COLO668 (cell line): ENCODE data around the gene PRKAR1B.

ENCODE experiments used
- DNase-seq: peaks from one replicate; lab custom pipeline; 2025; ENCODE audit not compliant: unreplicated experiment; lab: John Stamatoyannopoulos, UW

Gene PRKAR1B

GRCh38 chr7:514651-515598, 212.2 kb downstream of the PRKAR1B start:
- DNase-seq, result peak; percentile 58

- DNase-seq, result no peak
Measured at GRCh38 chr7:514242-514641, 212.8 kb downstream of the PRKAR1B start.

DNA sequence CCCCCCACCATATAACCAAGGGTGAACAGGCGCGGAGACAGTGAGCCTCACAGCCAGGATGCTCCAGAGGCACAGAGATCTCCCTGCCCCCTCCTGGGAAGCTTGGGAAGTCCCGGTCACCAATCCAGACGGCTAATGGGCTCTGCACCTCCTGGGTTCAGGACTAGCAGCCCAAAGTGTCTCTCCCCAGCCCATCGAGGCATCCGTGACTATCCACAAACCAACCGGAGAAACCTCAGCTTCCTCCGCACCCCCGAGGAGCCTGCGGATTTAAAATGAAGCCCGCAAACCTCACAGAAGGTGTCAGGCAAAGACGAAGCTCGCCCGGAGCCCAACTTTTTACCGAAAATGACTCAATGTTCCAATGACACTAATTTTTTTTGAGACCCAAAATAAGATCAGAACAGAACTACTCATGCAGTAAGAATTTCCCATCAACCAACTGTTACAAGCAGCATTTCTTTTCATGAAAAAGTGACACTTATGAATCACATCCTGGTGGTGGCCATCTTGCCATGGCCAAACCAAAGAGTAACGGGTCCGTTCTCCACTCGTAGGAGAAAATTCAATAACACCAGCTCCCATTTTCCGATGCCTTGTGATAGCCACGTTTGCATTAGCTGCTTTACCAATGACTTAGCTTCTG, 213.4 kb downstream of the PRKAR1B start:
- peak; percentile 61 for DNase-seq

GRCh38 chr7:512541-513311, 214.4 kb downstream of the PRKAR1B start:
- peak; percentile 93 for DNase-seq

- DNase-seq, result no peak
Measured at GRCh38 chr7:512146-512510, 215.0 kb downstream of the PRKAR1B start.

DNA sequence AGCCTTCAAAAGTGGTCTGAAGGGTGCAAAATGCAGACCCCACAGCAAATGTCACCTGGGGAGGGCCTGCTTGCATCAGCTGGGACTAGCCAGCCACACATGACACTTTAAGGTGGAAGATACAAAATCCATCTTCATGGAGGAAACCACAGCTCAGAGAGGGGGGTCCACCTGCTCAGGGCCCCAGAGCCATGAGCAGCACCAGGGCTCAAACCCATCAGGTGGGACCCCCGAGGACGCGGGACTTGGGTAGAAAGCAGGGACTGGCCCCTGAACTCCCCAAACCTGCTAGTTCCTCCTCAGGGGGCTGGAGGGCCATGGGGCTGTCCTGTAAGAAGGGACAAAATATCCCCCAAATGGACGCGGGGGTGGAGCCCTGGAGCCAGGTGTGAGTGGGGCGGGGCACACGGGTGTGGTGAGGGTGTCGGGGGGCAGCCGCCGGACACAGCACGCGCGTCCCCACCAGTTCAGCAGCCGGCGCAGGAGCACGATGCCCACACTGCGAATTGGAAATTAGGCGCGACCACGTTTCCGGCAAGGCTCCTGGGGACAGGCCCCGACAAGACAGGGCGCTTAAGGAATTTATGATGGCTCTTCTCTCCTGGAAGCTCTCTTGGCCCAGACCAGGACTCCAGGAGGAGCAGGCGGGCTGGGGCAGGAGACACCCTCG, 215.5 kb downstream of the PRKAR1B start:
- DNase-seq, result no peak

GRCh38 chr7:510782-511281, 216.2 kb downstream of the PRKAR1B start:
- no peak for DNase-seq

DNA sequence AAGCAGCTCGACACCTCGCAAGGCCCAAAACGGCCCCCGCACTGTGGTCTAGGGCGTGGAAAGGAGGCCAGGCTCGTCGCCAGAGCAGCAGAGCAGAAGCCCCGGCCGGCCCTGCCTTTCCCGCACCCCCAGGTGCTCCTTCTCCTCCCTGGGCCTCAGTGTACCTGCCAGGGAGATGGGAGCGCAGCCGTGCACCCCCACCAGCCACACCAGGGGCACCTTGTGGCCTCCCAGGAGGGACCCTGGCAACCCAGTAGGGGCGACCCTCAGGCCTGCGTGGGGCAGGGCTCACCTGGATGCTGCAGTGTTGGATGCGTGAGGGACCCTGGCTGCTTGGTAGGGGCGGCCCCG, 217.0 kb downstream of the PRKAR1B start:
- no peak for DNase-seq

- DNase-seq, result no peak
Measured at GRCh38 chr7:509426-510130, 217.5 kb downstream of the PRKAR1B start.

GRCh38 chr7:508461-509170, 218.5 kb downstream of the PRKAR1B start:
- no peak for DNase-seq

DNA sequence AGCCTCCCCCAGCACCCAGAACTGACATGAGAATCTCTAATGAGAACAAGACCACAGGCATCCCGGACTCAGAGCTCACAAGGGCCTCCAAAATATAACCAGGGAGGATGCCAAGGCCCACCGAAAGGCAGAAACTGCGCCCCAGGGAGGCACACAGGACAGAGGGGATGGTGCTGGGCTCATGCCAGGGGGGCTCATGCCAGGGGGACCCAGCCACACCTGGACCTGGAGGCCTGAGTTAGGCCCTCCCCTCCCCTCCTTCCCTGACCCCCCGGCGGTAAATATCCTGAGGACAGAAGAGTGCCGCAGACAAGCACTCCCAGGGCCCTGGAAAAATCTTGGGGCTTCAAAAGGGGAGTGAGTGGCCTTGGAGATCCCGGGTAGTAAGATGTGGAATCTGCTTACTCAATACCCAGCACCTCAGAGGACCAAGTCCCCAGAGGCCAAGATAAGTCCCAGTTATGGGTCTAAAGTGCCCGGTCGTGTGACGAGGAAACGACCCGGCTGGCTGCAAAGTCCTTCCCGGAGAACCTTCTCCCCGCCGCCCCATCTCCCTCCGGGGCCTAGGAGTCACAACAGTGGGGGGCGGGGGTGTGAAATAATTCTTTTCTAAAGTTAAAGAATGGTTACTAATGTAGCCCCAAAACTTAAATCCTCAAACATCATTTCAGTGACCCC, 219.3 kb downstream of the PRKAR1B start:
- DNase-seq, result no peak

- DNase-seq, result no peak
Measured at GRCh38 chr7:506921-507622, 220.0 kb downstream of the PRKAR1B start.

- DNase-seq, result no peak
Measured at GRCh38 chr7:506391-506831, 220.7 kb downstream of the PRKAR1B start.

DNA sequence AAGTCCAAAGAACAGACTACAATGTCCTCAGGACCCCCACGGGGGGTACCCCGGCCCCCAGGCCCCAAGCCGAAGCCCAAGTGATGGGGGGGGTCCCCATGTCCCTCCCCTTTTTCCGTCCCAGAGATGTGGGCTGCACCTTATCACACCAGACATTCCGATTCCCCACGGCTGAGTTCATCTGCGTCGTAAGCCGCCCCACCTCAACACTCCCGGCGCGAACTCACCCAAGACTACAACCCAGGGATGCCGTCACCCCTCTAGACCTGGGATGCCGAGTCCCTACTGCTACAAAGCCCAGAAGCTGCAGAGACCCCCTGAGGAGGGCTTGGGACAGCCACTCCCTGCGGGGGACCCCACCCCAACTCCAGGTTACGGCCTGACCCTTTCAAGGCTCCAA, 221.9 kb downstream of the PRKAR1B start:
- DNase-seq, result no peak

DNA sequence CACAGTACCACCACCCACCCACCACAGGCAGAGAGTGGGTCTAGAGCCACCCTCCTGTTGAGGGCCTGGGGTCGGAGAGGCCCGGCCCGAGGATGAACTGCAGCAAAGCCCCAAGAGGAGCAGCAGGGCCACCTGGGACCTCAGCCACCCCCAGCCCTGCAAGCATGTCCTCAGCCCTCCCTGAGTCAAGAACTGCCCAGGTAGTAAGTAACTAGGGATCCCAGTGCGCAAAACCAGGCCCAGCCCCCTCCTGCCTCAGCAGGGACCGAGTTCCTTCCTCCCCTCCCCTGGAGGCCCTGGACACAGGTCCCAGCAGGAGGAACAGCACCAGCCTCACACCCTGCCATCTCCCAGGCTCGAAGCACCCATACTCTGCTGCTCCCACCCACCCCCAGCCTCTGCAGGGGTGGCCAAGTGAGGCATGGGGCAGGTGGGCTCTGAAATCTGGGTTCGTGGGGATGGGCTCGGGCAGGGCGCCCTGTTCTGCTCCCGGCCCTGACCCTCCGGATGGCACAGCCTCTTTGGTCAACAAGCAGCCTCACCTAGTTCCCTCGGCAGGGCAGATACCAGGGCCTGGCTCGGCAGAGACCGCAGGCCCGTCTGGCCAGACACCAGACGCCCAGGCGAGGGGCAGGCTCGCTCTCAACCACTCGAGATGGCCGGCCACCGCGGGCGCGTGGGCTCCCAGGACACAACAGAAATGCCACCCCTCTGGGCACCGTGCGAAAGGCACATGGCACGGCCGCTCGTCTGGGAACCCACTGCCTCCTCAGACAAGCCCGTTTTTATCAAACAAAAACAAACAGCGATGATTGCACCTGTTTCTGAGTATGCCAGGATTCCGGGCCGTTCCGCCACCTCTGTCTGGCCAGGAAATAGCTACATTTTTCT, 222.6 kb downstream of the PRKAR1B start:
- no peak for DNase-seq

GRCh38 chr7:503575-504111, 223.4 kb downstream of the PRKAR1B start:
- peak; percentile 98 for DNase-seq

DNA sequence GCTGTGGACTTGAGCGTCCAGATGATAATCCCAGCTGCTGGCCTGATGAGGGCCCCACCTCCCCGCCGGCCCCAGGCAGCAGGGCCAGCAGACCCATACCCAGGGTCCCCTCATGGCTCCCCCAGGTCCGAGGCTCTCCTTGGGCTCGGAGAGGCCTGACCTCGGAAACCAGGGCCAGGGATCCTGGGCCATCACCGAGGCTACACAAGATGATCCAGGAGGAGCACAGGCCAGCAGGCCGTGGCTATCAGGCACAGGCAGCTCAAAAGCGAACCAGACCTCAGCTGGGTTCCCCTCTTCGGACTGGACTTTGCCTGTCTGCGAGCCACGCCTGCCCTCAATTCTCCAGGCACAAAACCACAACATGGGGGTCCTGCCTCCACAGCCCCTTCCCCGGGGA, 224.8 kb downstream of the PRKAR1B start:
- no peak for DNase-seq
